Caco-2 (cell line): ENCODE results near the gene HNF1B. TPM values are rescaled to one million over a fixed set of nuclear protein-coding genes. Genes with fewer than 3 reads are reported as not detected.

Experiments used
- BruUV-seq: library from RNA; stranded (reverse); fragments of 400-500 nt; replicated peaks from 2 replicates; lab custom pipeline; 2021; lab: Mats Ljungman, UMichigan
- CTCF ChIA-PET: fragments of 300-600 bp; sonication (Branson Sonifier 250); formaldehyde crosslinking; loops from one replicate; lab custom pipeline; 2022; ENCODE audit warnings: antibody characterized with exemption; lab: Charles Lee
- POLR2A ChIA-PET: fragments of 300-600 bp; sonication (Branson Sonifier 250); formaldehyde crosslinking; loops from one replicate; lab custom pipeline; 2022; ENCODE audit warnings: antibody characterized with exemption; lab: Charles Lee
- DNase-seq, 2 experiments: peaks; one replicate each; pipeline versions ENCODE4 v3.0.0 to v3.0.0-alpha.2; 2020 to 2022
- H3K27me3 ChIP-seq: replicated peaks from 2 replicates; pipeline ENCODE4 v1.6.0; 2011; ENCODE audit warnings: low read length; ENCODE audit not compliant: control insufficient read depth, insufficient read depth
- H3K36me3 ChIP-seq: 2 replicates; pipeline ENCODE4 v1.5.1; 2011; ENCODE audit warnings: low read length; ENCODE audit not compliant: control insufficient read depth, insufficient read depth
- H3K4me1 ChIP-seq: fragments of 250-450 bp; sonication (Bioruptor Pico); 2 replicates; pipeline ENCODE4 v1.5.1; 2020; ENCODE audit warnings: mild to moderate bottlenecking
- H3K4me3 ChIP-seq: 2 replicates; pipeline ENCODE4 v1.5.1; 2011; ENCODE audit warnings: low read depth, mild to moderate bottlenecking, control low read depth, low read length
- H3K9me3 ChIP-seq: fragments of 250-450 bp; sonication (Bioruptor Pico); 2 replicates; pipeline ENCODE4 v1.5.1; 2020; ENCODE audit warnings: mild to moderate bottlenecking, moderate library complexity
- H3K27ac Mint-ChIP-seq: one replicate; pipeline ENCODE4 v1.8.0; 2022; ENCODE audit warnings: mixed read lengths; ENCODE audit not compliant: unreplicated experiment
- H3K27me3 Mint-ChIP-seq: one replicate; pipeline ENCODE4 v1.8.0; 2022; ENCODE audit warnings: mixed read lengths; ENCODE audit not compliant: insufficient read depth, unreplicated experiment
- H3K36me3 Mint-ChIP-seq: one replicate; pipeline ENCODE4 v1.8.0; 2022; ENCODE audit warnings: mild to moderate bottlenecking, mixed read lengths; ENCODE audit not compliant: insufficient read depth, unreplicated experiment
- H3K4me1 Mint-ChIP-seq: one replicate; pipeline ENCODE4 v1.8.0; 2022; ENCODE audit warnings: low read depth, mixed read lengths; ENCODE audit not compliant: unreplicated experiment
- H3K4me3 Mint-ChIP-seq: one replicate; pipeline ENCODE4 v1.8.0; 2022; ENCODE audit warnings: mild to moderate bottlenecking, moderate library complexity, mixed read lengths; ENCODE audit not compliant: unreplicated experiment
- H3K9me3 Mint-ChIP-seq: one replicate; pipeline ENCODE4 v1.8.0; 2022; ENCODE audit warnings: mixed read lengths; ENCODE audit not compliant: unreplicated experiment
- intact Hi-C: fragments of 100-400 bp; cut with micrococcal nuclease; formaldehyde crosslinking; loops from one replicate; pipeline ENCODE4 v1.10.0; 2022; ENCODE audit not compliant: unreplicated experiment
- total RNA-seq: library from RNA; stranded (reverse); gene quantifications from 2 replicates; pipeline ENCODE4 v1.2.3, GENCODE V29; 2022
- TF ChIP-seq, protein P1 (sequence below), 2 experiments: fragments of 200-600 bp in 1 of 2; IDR thresholded peaks; 1 replicate in 1 of 2; 2 replicates in 1 of 2; pipeline versions ENCODE4 v1.5.1 to v1.8.0; 2011 to 2022; ENCODE audit warnings: antibody characterized with exemption in 1 of 2, control low read depth in 1 of 2, inconsistent platforms in 1 of 2, low read depth in 1 of 2, low read length in 1 of 2, mild to moderate bottlenecking in 1 of 2, moderate library complexity in 1 of 2; ENCODE audit not compliant: insufficient read depth in 1 of 2, severe bottlenecking in 1 of 2, unreplicated experiment in 1 of 2

Gene HNF1B
- total RNA-seq, 1 experiment from 2014 or later, result 36.9 TPM

DNA sequence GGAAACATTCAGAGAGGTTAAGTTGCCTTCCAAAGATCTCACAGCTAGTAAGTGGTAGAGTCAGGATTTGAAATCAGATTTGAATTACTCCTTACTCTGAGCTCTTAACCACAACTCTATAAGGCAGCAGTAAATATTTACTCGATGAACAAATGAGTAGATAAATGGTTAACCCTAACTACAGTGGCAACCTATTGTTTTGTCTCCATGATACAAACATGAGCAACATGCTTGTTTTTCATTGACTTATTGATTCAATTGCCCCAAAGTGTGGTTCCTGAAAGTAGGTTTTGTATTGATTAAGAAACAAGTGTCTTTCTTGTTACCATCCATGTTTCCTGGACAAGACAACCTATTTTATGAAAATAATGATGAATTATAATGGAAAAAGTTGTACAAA is 66.8 kb downstream of the HNF1B start:
- H3K36me3 Mint-ChIP-seq, result peaks cover 25% of the 10 kb centered on the region
- peaks cover 54% of the 10 kb centered on the region for H3K4me1 ChIP-seq
- DNase-seq, result no peak
- no TSS peak for BruUV-seq
- no peak overlapping the region for H3K27ac Mint-ChIP-seq
- H3K9me3 Mint-ChIP-seq, result peaks cover 29% of the 10 kb centered on the region
- H3K4me1 Mint-ChIP-seq, result peaks cover 45% of the 10 kb centered on the region
- intact Hi-C loops, result loop anchor here (10.0 kb wide), 1 partner anchor 57 kb away; no protein-coding TSS in a partner anchor
- H3K4me3 Mint-ChIP-seq, result no peak overlapping the region
- H3K9me3 ChIP-seq, result peaks cover 6% of the 10 kb centered on the region; the same call in 1 of the 2 replicates
- H3K27me3 ChIP-seq, result no peaks in the 10 kb centered on the region
- H3K4me3 ChIP-seq, result no peak overlapping the region
- H3K36me3 ChIP-seq, result no peaks in the 10 kb centered on the region
- TF ChIP-seq, protein P1, sequence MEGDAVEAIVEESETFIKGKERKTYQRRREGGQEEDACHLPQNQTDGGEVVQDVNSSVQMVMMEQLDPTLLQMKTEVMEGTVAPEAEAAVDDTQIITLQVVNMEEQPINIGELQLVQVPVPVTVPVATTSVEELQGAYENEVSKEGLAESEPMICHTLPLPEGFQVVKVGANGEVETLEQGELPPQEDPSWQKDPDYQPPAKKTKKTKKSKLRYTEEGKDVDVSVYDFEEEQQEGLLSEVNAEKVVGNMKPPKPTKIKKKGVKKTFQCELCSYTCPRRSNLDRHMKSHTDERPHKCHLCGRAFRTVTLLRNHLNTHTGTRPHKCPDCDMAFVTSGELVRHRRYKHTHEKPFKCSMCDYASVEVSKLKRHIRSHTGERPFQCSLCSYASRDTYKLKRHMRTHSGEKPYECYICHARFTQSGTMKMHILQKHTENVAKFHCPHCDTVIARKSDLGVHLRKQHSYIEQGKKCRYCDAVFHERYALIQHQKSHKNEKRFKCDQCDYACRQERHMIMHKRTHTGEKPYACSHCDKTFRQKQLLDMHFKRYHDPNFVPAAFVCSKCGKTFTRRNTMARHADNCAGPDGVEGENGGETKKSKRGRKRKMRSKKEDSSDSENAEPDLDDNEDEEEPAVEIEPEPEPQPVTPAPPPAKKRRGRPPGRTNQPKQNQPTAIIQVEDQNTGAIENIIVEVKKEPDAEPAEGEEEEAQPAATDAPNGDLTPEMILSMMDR (IDR thresholded peaks at IDR 0.05; ENCODE audit: insufficient read depth in 1 of 2, low read depth in 1 of 2, low read length in 1 of 2, severe bottlenecking in 1 of 2, unreplicated experiment in 1 of 2), result no peak
- ChIA-PET CTCF (interaction anchor here (0.5 kb wide), 1 partner anchor 66 kb away, joined by 5 read pairs; no protein-coding TSS in a partner anchor), POLR2A (no interaction called here)
- no peaks in the 10 kb centered on the region for H3K27me3 Mint-ChIP-seq

DNA sequence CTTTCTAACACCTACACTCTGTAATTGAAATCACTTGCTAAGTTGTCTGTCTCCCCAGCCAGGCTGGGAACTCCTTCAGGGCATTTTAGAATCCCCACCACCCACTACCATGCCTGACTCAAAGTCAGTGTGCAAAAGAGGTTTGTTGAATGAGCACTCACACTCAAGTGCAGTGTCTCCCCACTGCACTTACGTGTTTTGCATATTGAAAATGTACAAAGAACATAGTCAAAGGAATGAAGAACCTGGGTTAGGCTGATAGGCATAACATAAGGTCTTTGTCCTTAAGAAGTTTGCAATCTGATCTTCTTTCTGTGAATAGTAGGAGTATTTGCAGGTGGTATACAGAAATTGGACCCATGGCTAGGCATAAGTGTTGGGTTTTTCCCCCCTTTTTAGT is 67.8 kb downstream of the HNF1B start:
- H3K36me3 ChIP-seq, result no peaks in the 10 kb centered on the region
- TF ChIP-seq, protein P1 (IDR thresholded peaks at IDR 0.05; ENCODE audit: insufficient read depth in 1 of 2, low read depth in 1 of 2, low read length in 1 of 2, severe bottlenecking in 1 of 2, unreplicated experiment in 1 of 2), result no peak
- BruUV-seq, result no TSS peak
- ChIA-PET POLR2A (no interaction called here), CTCF (no interaction called here)
- H3K4me3 Mint-ChIP-seq, result peak overlapping the region; percentile 9
- no peaks in the 10 kb centered on the region for H3K27me3 ChIP-seq
- H3K27me3 Mint-ChIP-seq, result no peaks in the 10 kb centered on the region
- DNase-seq, result no peak
- peaks cover 6% of the 10 kb centered on the region; the same call in 1 of the 2 replicates for H3K9me3 ChIP-seq
- H3K4me1 Mint-ChIP-seq, result peaks cover 40% of the 10 kb centered on the region
- H3K36me3 Mint-ChIP-seq, result peaks cover 21% of the 10 kb centered on the region
- intact Hi-C loops, result loop anchor here (10.0 kb wide), 1 partner anchor 58 kb away; no protein-coding TSS in a partner anchor
- peaks cover 60% of the 10 kb centered on the region for H3K4me1 ChIP-seq
- H3K9me3 Mint-ChIP-seq, result peaks cover 24% of the 10 kb centered on the region
- H3K27ac Mint-ChIP-seq, result peak overlapping the region; percentile 88
- no peak overlapping the region for H3K4me3 ChIP-seq

DNA sequence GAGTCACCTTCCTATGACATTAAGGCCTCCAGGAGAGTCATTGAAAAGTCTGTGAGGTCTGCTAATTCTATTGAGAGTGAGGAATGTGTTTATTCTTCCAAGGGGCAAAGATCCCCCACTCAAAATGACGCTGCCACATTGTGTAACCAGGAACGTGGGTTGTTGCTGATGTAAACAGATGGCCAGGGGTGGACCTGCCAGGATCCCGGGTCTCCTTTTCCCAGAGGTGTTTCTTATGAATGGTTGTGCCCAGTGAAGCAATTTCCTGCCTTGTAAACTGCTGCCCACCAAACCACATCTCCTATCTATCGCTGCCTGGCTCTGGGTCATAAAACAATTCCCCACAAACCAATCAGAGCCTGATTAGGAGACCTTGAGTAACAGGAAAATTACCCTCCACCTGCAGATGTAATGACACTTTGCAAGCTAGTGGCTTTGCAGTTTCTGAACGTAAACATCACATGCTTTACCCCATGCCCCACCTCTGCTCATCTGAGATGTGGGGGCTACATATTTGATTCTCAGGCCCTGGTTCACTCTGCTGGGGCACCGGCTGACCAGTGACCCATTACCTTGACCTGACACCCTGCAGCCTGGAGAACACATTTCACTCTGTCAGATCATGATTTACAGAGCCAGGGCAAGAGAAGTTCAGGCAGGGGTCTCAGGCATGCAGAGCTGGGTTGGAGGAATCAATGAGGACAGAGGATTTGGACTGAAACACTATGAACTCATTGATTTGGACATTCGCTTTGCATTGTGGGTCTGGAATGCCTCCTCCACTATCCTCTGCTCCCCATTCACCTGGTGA is 68.5 kb downstream of the HNF1B start:
- TF ChIP-seq, protein P1 (IDR thresholded peaks at IDR 0.05; ENCODE audit: insufficient read depth in 1 of 2, low read depth in 1 of 2, low read length in 1 of 2, severe bottlenecking in 1 of 2, unreplicated experiment in 1 of 2), result no peak
- intact Hi-C loops, result loop anchor here (10.0 kb wide), 1 partner anchor 58 kb away; no protein-coding TSS in a partner anchor
- H3K9me3 ChIP-seq, result peaks cover 6% of the 10 kb centered on the region; the same call in 1 of the 2 replicates
- Mint-ChIP-seq H3K9me3 (peaks cover 19% of the 10 kb centered on the region), H3K27ac (peak overlapping the region; percentile 88), H3K4me3 (peak overlapping the region; percentile 9), H3K4me1 (peaks cover 44% of the 10 kb centered on the region), H3K36me3 (peaks cover 18% of the 10 kb centered on the region), H3K27me3 (no peaks in the 10 kb centered on the region)
- CTCF ChIA-PET, result interaction anchor here (0.6 to 1.0 kb wide), 4 partner anchors 9 to 33 kb away, joined by 3 to 4 read pairs (median 4); no protein-coding TSS in a partner anchor
- no TSS peak for BruUV-seq
- POLR2A ChIA-PET, result no interaction called here
- H3K4me3 ChIP-seq, result no peak overlapping the region
- H3K4me1 ChIP-seq, result peaks cover 67% of the 10 kb centered on the region
- H3K36me3 ChIP-seq, result no peaks in the 10 kb centered on the region
- no peaks in the 10 kb centered on the region for H3K27me3 ChIP-seq
- DNase-seq, result peak; percentile 65 to 82
